HG03135 (cell line): ENCODE results near the gene DLG5.

Source experiments
- ATAC-seq: cut with Tn5 transposase; IDR thresholded peaks from one replicate; pipeline ENCODE4 v1.9.1; 2021; ENCODE audit warnings: mild to moderate bottlenecking, moderate library complexity; ENCODE audit not compliant: unreplicated experiment

DLG5 gene

GRCh38 chr10:77955136-77955535 is 28.6 kb upstream of the DLG5 start:
- no peak for ATAC-seq

- ATAC-seq = no peak
These were observed 22.6 kb upstream of the DLG5 start for GRCh38 chr10:77949167-77949566.

- no peak for ATAC-seq
These were observed 19.5 kb upstream of the DLG5 start for GRCh38 chr10:77946084-77946483.

GRCh38 chr10:77944519-77944918 is 18.0 kb upstream of the DLG5 start:
- no peak for ATAC-seq

GRCh38 chr10:77943121-77943901 is 16.8 kb upstream of the DLG5 start:
- no peak for ATAC-seq

GRCh38 chr10:77941790-77942189 is 15.2 kb upstream of the DLG5 start:
- ATAC-seq = no peak

- no peak for ATAC-seq
These were observed 14.1 kb upstream of the DLG5 start for GRCh38 chr10:77940627-77941026.

GRCh38 chr10:77940225-77940624 is 13.7 kb upstream of the DLG5 start:
- no peak for ATAC-seq

GRCh38 chr10:77939561-77940001 is 13.0 kb upstream of the DLG5 start:
- ATAC-seq = no peak

- ATAC-seq = no peak
These were observed 10.4 kb upstream of the DLG5 start for GRCh38 chr10:77936697-77937567.

- ATAC-seq = no peak
These were observed 5.6 kb upstream of the DLG5 start for GRCh38 chr10:77932016-77932715.

GRCh38 chr10:77927402-77928246 is 1.1 kb upstream of the DLG5 start:
- ATAC-seq = no peak

- no peak for ATAC-seq
These were observed 575 bp downstream of the DLG5 start for GRCh38 chr10:77925795-77926565.

- no peak for ATAC-seq
These were observed 1.2 kb downstream of the DLG5 start for GRCh38 chr10:77925410-77925794.

GRCh38 chr10:77922566-77923179 is 3.9 kb downstream of the DLG5 start:
- ATAC-seq = no peak

GRCh38 chr10:77922055-77922454 is 4.5 kb downstream of the DLG5 start:
- ATAC-seq = no peak

GRCh38 chr10:77921395-77921794 is 5.2 kb downstream of the DLG5 start:
- no peak for ATAC-seq

GRCh38 chr10:77920495-77920894 is 6.1 kb downstream of the DLG5 start:
- ATAC-seq = no peak

GRCh38 chr10:77919713-77920108 is 6.8 kb downstream of the DLG5 start:
- ATAC-seq = no peak
